HepG2 (cell line): Measurements from ENCODE around the gene CCDC88C. TPM values are rescaled to one million over a fixed set of nuclear protein-coding genes. Genes with fewer than 3 reads are reported as not detected.

ENCODE experiments used
- ARNT2 ChIP-seq: sonication (generic); formaldehyde crosslinking; IDR thresholded peaks from 2 replicates; pipeline ENCODE4 v1.8.0; 2022; ENCODE audit warnings: mild to moderate bottlenecking, low read depth, missing genetic modification reagents, moderate library complexity
- CAMTA2 ChIP-seq: sonication (generic); formaldehyde crosslinking; IDR thresholded peaks from 2 replicates; pipeline ENCODE4 v1.4.0; 2020; ENCODE audit warnings: mild to moderate bottlenecking, missing genetic modification reagents, borderline replicate concordance
- HOXA9 ChIP-seq: sonication (generic); formaldehyde crosslinking; IDR thresholded peaks from 2 replicates; pipeline ENCODE4 v1.8.1; 2022; ENCODE audit warnings: missing genetic modification reagents, mild to moderate bottlenecking, moderate library complexity, borderline replicate concordance
- MEIS1 ChIP-seq: sonication (generic); formaldehyde crosslinking; IDR thresholded peaks from 2 replicates; pipeline ENCODE4 v1.9.0; 2021; ENCODE audit warnings: mild to moderate bottlenecking, missing genetic modification reagents, moderate library complexity, borderline replicate concordance
- RBFOX2 ChIP-seq: fragments of 200-400 bp; formaldehyde crosslinking; IDR thresholded peaks from 2 replicates; pipeline ENCODE4 v1.6.1; 2017; ENCODE audit warnings: low read depth, mild to moderate bottlenecking, low read length
- SETDB1 ChIP-seq: sonication (generic); formaldehyde crosslinking; IDR thresholded peaks from 2 replicates; pipeline ENCODE4 v1.5.1; 2020; ENCODE audit warnings: missing genetic modification reagents, mild to moderate bottlenecking, borderline replicate concordance
- XBP1 ChIP-seq: sonication (generic); formaldehyde crosslinking; IDR thresholded peaks from 2 replicates; pipeline ENCODE4 v1.5.0; 2020; ENCODE audit warnings: missing genetic modification reagents
- ZNF430 ChIP-seq: sonication (generic); formaldehyde crosslinking; IDR thresholded peaks from 2 replicates; pipeline ENCODE4 v1.9.0; 2021; ENCODE audit warnings: mild to moderate bottlenecking, missing genetic modification reagents
- ZNF564 ChIP-seq: sonication (generic); formaldehyde crosslinking; IDR thresholded peaks from 2 replicates; pipeline ENCODE4 v1.8.1; 2023; ENCODE audit warnings: mild to moderate bottlenecking, missing genetic modification reagents
- ZNF577 ChIP-seq: sonication (generic); formaldehyde crosslinking; IDR thresholded peaks from 2 replicates; pipeline ENCODE4 v1.4.0; 2020; ENCODE audit warnings: mild to moderate bottlenecking, low read depth, missing genetic modification reagents, borderline replicate concordance
- ZNF749 ChIP-seq: sonication (generic); formaldehyde crosslinking; IDR thresholded peaks from 2 replicates; pipeline ENCODE4 v1.8.0; 2022; ENCODE audit warnings: mild to moderate bottlenecking, missing genetic modification reagents, moderate library complexity, borderline replicate concordance
- ZNF773 ChIP-seq: sonication (generic); formaldehyde crosslinking; IDR thresholded peaks from 2 replicates; pipeline ENCODE4 v1.4.0; 2020; ENCODE audit warnings: missing genetic modification reagents, borderline replicate concordance
- polyA plus RNA-seq, 8 experiments: library from polyadenylated mRNA; depleted of rRNA in 3 of 8; stranded (reverse) in 7 of 8; unstranded in 1 of 8; fragments of >200 nt; fragmentation: Illumina TruSeq in 4 of 8; extraction: Trizol in 4 of 8; gene quantifications; 2 replicates each; pipeline versions ENCODE4 v1.2.1 to v1.2.3, GENCODE V29; 2011 to 2016; ENCODE audit warnings: low read depth in 4 of 8, missing spikeins in 1 of 8, mixed read lengths in 1 of 8; ENCODE audit not compliant: insufficient read depth in 1 of 8
- total RNA-seq, 5 experiments: library from RNA; depleted of rRNA; stranded (reverse); fragments of >200 nt; fragmentation: Illumina TruSeq; extraction: Trizol; gene quantifications; 2 replicates each; pipeline ENCODE4 v1.2.3, GENCODE V29; 2016; ENCODE audit warnings: low read depth in 1 of 5
- TF ChIP-seq, protein P1 (sequence below): sonication (generic); formaldehyde crosslinking; IDR thresholded peaks from 2 replicates; pipeline ENCODE4 v1.4.0; 2020; ENCODE audit warnings: missing genetic modification reagents
- TF ChIP-seq, protein P2 (sequence below): sonication (generic); formaldehyde crosslinking; IDR thresholded peaks from 2 replicates; pipeline ENCODE4 v1.4.0; 2020; ENCODE audit warnings: missing genetic modification reagents
- TF ChIP-seq, protein P3 (sequence below): sonication (generic); formaldehyde crosslinking; IDR thresholded peaks from 2 replicates; pipeline ENCODE4 v1.8.1; 2023; ENCODE audit warnings: mild to moderate bottlenecking, inconsistent platforms, moderate library complexity, missing genetic modification reagents, borderline replicate concordance
- TF ChIP-seq, protein P4 (sequence below): sonication (generic); formaldehyde crosslinking; IDR thresholded peaks from 2 replicates; pipeline ENCODE4 v1.9.0; 2021; ENCODE audit warnings: missing genetic modification reagents, borderline replicate concordance
- TF ChIP-seq, protein P5 (sequence below): sonication (generic); formaldehyde crosslinking; IDR thresholded peaks from 2 replicates; pipeline ENCODE4 v1.4.0; 2020; ENCODE audit warnings: missing genetic modification reagents, mild to moderate bottlenecking, borderline replicate concordance

CCDC88C gene
- total and polyA plus RNA-seq, 2 of the 13 experiments (the other 11 are each of a cell fraction or from before 2014, with no cell fraction given), result 3.6 to 11.7 TPM

DNA sequence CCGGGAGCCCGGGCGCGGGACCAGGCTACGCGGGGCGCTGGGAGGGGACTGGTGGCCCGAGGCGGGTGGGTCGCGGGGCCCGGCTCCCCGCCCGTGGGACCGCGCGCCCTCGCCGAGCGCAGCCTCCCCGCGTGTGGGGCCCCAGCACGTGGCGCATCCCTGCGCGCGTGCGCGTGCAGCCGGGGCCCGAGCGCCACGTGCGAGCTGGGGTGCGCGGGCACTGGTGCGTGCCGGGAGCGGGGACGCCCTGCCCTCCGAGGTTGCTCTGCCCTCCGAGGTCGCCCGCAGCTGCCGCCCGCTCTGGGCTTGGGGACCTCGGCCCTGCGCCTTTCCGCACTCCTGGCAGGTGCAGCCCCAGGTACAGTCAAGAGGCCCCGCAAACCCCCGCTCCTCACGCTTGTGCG lies 365 bp upstream of the CCDC88C start (continued):
- TF ChIP-seq, protein P1, sequence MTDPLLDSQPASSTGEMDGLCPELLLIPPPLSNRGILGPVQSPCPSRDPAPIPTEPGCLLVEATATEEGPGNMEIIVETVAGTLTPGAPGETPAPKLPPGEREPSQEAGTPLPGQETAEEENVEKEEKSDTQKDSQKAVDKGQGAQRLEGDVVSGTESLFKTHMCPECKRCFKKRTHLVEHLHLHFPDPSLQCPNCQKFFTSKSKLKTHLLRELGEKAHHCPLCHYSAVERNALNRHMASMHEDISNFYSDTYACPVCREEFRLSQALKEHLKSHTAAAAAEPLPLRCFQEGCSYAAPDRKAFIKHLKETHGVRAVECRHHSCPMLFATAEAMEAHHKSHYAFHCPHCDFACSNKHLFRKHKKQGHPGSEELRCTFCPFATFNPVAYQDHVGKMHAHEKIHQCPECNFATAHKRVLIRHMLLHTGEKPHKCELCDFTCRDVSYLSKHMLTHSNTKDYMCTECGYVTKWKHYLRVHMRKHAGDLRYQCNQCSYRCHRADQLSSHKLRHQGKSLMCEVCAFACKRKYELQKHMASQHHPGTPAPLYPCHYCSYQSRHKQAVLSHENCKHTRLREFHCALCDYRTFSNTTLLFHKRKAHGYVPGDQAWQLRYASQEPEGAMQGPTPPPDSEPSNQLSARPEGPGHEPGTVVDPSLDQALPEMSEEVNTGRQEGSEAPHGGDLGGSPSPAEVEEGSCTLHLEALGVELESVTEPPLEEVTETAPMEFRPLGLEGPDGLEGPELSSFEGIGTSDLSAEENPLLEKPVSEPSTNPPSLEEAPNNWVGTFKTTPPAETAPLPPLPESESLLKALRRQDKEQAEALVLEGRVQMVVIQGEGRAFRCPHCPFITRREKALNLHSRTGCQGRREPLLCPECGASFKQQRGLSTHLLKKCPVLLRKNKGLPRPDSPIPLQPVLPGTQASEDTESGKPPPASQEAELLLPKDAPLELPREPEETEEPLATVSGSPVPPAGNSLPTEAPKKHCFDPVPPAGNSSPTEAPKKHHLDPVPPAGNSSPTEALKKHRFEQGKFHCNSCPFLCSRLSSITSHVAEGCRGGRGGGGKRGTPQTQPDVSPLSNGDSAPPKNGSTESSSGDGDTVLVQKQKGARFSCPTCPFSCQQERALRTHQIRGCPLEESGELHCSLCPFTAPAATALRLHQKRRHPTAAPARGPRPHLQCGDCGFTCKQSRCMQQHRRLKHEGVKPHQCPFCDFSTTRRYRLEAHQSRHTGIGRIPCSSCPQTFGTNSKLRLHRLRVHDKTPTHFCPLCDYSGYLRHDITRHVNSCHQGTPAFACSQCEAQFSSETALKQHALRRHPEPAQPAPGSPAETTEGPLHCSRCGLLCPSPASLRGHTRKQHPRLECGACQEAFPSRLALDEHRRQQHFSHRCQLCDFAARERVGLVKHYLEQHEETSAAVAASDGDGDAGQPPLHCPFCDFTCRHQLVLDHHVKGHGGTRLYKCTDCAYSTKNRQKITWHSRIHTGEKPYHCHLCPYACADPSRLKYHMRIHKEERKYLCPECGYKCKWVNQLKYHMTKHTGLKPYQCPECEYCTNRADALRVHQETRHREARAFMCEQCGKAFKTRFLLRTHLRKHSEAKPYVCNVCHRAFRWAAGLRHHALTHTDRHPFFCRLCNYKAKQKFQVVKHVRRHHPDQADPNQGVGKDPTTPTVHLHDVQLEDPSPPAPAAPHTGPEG (CRISPR knock-in tag), result peak; percentile 92
- TF ChIP-seq, protein P2, sequence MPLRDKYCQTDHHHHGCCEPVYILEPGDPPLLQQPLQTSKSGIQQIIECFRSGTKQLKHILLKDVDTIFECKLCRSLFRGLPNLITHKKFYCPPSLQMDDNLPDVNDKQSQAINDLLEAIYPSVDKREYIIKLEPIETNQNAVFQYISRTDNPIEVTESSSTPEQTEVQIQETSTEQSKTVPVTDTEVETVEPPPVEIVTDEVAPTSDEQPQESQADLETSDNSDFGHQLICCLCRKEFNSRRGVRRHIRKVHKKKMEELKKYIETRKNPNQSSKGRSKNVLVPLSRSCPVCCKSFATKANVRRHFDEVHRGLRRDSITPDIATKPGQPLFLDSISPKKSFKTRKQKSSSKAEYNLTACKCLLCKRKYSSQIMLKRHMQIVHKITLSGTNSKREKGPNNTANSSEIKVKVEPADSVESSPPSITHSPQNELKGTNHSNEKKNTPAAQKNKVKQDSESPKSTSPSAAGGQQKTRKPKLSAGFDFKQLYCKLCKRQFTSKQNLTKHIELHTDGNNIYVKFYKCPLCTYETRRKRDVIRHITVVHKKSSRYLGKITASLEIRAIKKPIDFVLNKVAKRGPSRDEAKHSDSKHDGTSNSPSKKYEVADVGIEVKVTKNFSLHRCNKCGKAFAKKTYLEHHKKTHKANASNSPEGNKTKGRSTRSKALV (CRISPR knock-in tag), result no peak; the same call in 1 of the 2 replicates
- TF ChIP-seq HOXA9 (CRISPR knock-in tag), result peak; percentile 93; the same call in 1 of the 2 replicates
- peak; percentile 92 for TF ChIP-seq ARNT2 (CRISPR knock-in tag)
- TF ChIP-seq, protein P3, sequence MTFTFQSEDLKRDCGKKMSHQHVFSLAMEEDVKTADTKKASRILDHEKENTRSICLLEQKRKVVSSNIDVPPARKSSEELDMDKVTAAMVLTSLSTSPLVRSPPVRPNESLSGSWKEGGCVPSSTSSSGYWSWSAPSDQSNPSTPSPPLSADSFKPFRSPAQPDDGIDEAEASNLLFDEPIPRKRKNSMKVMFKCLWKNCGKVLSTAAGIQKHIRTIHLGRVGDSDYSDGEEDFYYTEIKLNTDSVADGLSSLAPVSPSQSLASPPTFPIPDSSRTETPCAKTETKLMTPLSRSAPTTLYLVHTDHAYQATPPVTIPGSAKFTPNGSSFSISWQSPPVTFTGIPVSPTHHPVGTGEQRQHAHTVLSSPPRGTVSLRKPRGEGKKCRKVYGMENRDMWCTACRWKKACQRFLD (CRISPR knock-in tag), result peak; percentile 95; the same call in 1 of the 2 replicates
- TF ChIP-seq ZNF749 (CRISPR knock-in tag), result peak; percentile 82; the same call in 1 of the 2 replicates
- TF ChIP-seq RBFOX2, result peak; percentile 73
- TF ChIP-seq ZNF430 (CRISPR knock-in tag), result no peak; the same call in 1 of the 2 replicates
- 0 out of 2 replicates have a peak, but pooled peaks have one; percentile 49 for TF ChIP-seq ZNF577 (CRISPR knock-in tag)
- TF ChIP-seq ZNF773 (CRISPR knock-in tag), result peak; percentile 96
- TF ChIP-seq CAMTA2 (CRISPR knock-in tag), result 0 out of 2 replicates have a peak, but pooled peaks have one; percentile 28
- TF ChIP-seq, protein P4, sequence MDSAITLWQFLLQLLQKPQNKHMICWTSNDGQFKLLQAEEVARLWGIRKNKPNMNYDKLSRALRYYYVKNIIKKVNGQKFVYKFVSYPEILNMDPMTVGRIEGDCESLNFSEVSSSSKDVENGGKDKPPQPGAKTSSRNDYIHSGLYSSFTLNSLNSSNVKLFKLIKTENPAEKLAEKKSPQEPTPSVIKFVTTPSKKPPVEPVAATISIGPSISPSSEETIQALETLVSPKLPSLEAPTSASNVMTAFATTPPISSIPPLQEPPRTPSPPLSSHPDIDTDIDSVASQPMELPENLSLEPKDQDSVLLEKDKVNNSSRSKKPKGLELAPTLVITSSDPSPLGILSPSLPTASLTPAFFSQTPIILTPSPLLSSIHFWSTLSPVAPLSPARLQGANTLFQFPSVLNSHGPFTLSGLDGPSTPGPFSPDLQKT, result peak; percentile 52; the same call in 1 of the 2 replicates
- TF ChIP-seq, protein P5, sequence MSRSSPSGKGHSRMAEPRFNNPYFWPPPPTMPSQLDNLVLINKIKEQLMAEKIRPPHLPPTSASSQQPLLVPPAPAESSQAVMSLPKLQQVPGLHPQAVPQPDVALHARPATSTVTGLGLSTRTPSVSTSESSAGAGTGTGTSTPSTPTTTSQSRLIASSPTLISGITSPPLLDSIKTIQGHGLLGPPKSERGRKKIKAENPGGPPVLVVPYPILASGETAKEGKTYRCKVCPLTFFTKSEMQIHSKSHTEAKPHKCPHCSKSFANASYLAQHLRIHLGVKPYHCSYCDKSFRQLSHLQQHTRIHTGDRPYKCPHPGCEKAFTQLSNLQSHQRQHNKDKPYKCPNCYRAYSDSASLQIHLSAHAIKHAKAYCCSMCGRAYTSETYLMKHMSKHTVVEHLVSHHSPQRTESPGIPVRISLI, result peak; percentile 32; the same call in 1 of the 2 replicates
- peak; percentile 31; the same call in 1 of the 2 replicates for TF ChIP-seq MEIS1 (CRISPR knock-in tag)
- TF ChIP-seq XBP1 (CRISPR knock-in tag), result peak; percentile 44; the same call in 1 of the 2 replicates
- peak; percentile 67; the same call in 1 of the 2 replicates for TF ChIP-seq ZNF564
- no peak for TF ChIP-seq SETDB1 (CRISPR knock-in tag)
